Heart right ventricle (tissue), 16 donors: ENCODE measurements around the gene WBP11. TPM values are rescaled to one million over a fixed set of nuclear protein-coding genes. Genes with fewer than 3 reads are reported as not detected.
A peak's percentile ranks its signal among the peaks of the same experiment; 100 is the strongest.

Experiments
- ATAC-seq, 8 donors: fragments of 200-7000 bp; cut with Tn5 transposase; one replicate each; pipeline ENCODE4 v1.9.1; 2020; ENCODE audit warnings: mild to moderate bottlenecking in 8 of 8, moderate library complexity in 8 of 8, moderate number of reproducible peaks in 1 of 8
- DNase-seq, 2 donors: peaks; one replicate each; pipeline ENCODE4 v3.0.0-alpha.2; 2020
- H3K27ac ChIP-seq, 10 donors: fragments of 200-600 bp; sonication (generic) in 2 of 10; one replicate each; pipeline versions ENCODE4 v1.5.0 to v1.8.0; 2020 to 2022; ENCODE audit warnings: mild to moderate bottlenecking in 3 of 10
- H3K27me3 ChIP-seq, 7 donors: fragments of 200-600 bp; one replicate each; pipeline ENCODE4 v1.8.0; 2021 to 2022; ENCODE audit warnings: mild to moderate bottlenecking in 2 of 7
- H3K36me3 ChIP-seq, 9 donors: fragments of 200-600 bp; sonication (generic) in 1 of 9; one replicate each; pipeline versions ENCODE4 v1.5.0 to v1.8.0; 2020 to 2022; ENCODE audit warnings: mild to moderate bottlenecking in 2 of 9
- H3K4me1 ChIP-seq, 9 donors: fragments of 200-600 bp; sonication (generic) in 1 of 9; one replicate each; pipeline versions ENCODE4 v1.5.0 to v1.8.0; 2020 to 2022; ENCODE audit warnings: mild to moderate bottlenecking in 4 of 9
- H3K4me3 ChIP-seq, 10 donors: fragments of 200-600 bp; sonication (generic) in 2 of 10; one replicate each; pipeline versions ENCODE4 v1.5.0 to v1.8.0; 2020 to 2022; ENCODE audit warnings: mild to moderate bottlenecking in 7 of 10, moderate library complexity in 2 of 10
- H3K9me3 ChIP-seq, 11 donors: fragments of 200-600 bp in 10 of 11; sonication (generic) in 2 of 11; one replicate each; pipeline versions ENCODE4 v1.5.0 to v1.8.0; 2013 to 2022; ENCODE audit warnings: mild to moderate bottlenecking in 2 of 11, control low read depth in 1 of 11, moderate library complexity in 1 of 11
- CTCF ChIP-seq, 9 donors: fragments of 200-600 bp; sonication (generic) in 2 of 9; IDR thresholded peaks; one replicate each; pipeline versions ENCODE4 v1.5.0 to v1.8.0; 2021 to 2022; ENCODE audit warnings: antibody characterized with exemption in 9 of 9, mild to moderate bottlenecking in 5 of 9, moderate library complexity in 1 of 9
- WGBS, 2 donors: extraction: QIAGEN DNeasy Blood & Tissue Kit; methylation state at CpG; one replicate each; pipeline ENCODE4 v1.1.7; 2013; ENCODE audit warnings: inconsistent platforms in 1 of 2; 5-methylcytosine and 5-hydroxymethylcytosine counted together
- intact Hi-C, 10 donors: fragments of 100-400 bp; cut with DNase I; formaldehyde crosslinking; loops; one replicate each; pipeline versions ENCODE4 v1.11.1 to v1.14.2; 2022
- long read RNA-seq, 3 donors: library from polyadenylated mRNA; unstranded; transcript quantifications; one replicate each; pipeline ENCODE4 v2.0.0, GENCODE V29; 2020 to 2021
- polyA plus RNA-seq, 2 donors: library from polyadenylated mRNA; stranded (reverse); fragments of 200-250 nt; gene quantifications; one replicate each; pipeline ENCODE4 v1.2.3, GENCODE V29; 2013
- total RNA-seq, 10 donors: library from RNA; stranded (reverse); fragmentation: NEBNext Ultra II Directional in 3 of 10; extraction: Animal tissue kit (Norgen Biotek cat#: 25700) in 3 of 10; gene quantifications; one replicate each; pipeline versions ENCODE4 v1.2.1 to v1.2.4, GENCODE V29; 2021 to 2023
- donor health status: Arrhythmogenic right ventricular cardiomyopathy.
- donor health status: ischemic (EF 13 %, LVEDD 7.1; RV severe dilation, severe dysfunction).
- donor health status: healthy with polysubstance abuse.
- donor health status: DM: no; HTN: yes; CAD: no.
- donor health status: DM: no; HTN: no; CAD: no.
- donor health status: ischemic (EF 25% LVEDD 6.9; RV normal size, moderate dysfunction).
- donor health status: ischemic (EF 25% LVEDD 5.7; RV mildly dilated, moderate dysfunction).
- donor health status: healthy.
- donor health status: DM: yes; HTN: yes; CAD: no.
- donor health status: Ischemic cardiomyopathy.
- donor health status: ischemic (EF 35%, LVEDD 5.7; RV mildly dilated, moderate dysfunction).
- donor health status: nonischemic (EF 11% LVEDD 7.7; RV severe dilation, severe dysfunction).
- donor health status: DM: yes; HTN: yes; CAD: no.
- donor health status: PGD.
- donor health status: ischemic (EF 29% LVEDD 5.4; RV normal size, mild dysfunction).
- donor health status: nonischemic (EF 23%, LVEDD 6.1; RV moderate dilation, normal function).

WBP11 gene
- 10 to 100 TPM; 47.6 to 62.3 (median 56.0) TPM for total RNA-seq
- polyA plus RNA-seq = 10 to 100 TPM; 11.9 to 27.6 TPM
- long read RNA-seq, donor 1, full-length matches to known transcripts = 8 of 19 reads
- long read RNA-seq, donor 1, partial matches to known transcripts = 10 of 19 reads
- long read RNA-seq, donor 1, other reads (novel, unspliced or antisense) = 1 of 19 reads
- long read RNA-seq, donor 2, full-length matches to known transcripts = 2 of 19 reads
- long read RNA-seq, donor 2, partial matches to known transcripts = 13 of 19 reads
- long read RNA-seq, donor 2, other reads (novel, unspliced or antisense) = 4 of 19 reads
- long read RNA-seq, donor 3, full-length matches to known transcripts = 16 of 33 reads
- long read RNA-seq, donor 3, partial matches to known transcripts = 16 of 33 reads
- long read RNA-seq, donor 3, other reads (novel, unspliced or antisense) = 1 of 33 reads

DNA sequence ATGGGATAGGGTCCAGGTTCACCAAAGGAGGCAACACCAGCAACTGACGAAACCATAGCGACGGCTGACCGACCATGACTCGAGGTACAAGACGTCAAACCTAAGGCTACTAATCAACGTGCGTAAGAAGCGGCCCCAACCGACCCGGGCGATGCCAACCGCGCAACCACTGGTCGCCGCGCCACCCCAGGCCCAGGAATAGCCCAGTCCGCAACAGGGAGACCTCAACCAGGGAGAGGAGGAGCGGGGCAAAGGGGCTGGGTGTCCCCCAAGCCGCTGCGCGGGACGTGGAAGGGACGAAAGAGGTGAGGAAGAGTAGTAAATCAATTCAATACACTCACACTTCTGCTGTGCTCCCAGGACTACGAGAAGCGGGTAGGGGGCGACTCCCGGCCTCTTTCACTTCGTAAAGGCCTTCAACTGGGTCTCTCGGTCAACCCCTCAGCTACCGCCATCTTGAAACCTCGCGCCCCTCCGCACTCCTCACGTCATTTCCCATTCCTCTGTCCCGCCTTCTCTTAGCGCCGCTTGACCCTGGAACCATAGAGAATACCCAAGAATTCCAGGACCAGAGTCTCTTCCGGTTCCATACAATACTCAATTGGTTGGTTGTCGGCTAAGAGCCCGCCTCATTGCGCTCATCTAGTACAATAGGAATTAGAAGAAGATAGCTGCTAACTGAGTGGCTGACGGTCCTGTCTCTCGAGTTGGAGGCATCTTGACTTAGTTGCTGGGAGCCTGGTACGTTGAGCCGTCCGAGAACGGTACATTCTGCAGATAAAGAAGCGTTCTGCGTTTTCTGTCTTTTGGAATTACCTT, at the start of gene WBP11, which contains the start of gene C12orf60:
Gene WBP11, minus strand, starts transcription at position 468 of the 819 bp plus-strand sequence. CDS start 2,095 bp downstream, outside the sequence.
Gene C12orf60, plus strand, starts transcription at position 660 of the 819 bp plus-strand sequence. CDS start 19,266 bp downstream, outside the sequence.
- WGBS, 2 donors = 0 to 1% methylated on average over 50 of the region's 50 CpGs
- H3K27me3 ChIP-seq = no peaks in the 10 kb centered on the region
- peak within 1 kb of the TSS; percentile 55 to 95 (median 88) for H3K27ac ChIP-seq
- H3K4me3 ChIP-seq = peak within 1 kb of the TSS; percentile 69 to 98 (median 88)
- no peak for TF ChIP-seq CTCF (IDR thresholded peaks at IDR 0.05)
- intact Hi-C loops = loop anchor here in 3 of 10 donors (2.0 to 5.0 kb wide), 2 partner anchors 28 to 39 kb away; partner anchors contain the start of gene ART4 (in 2 of the 3)
- ATAC-seq (peak; percentile 100), DNase-seq (peak; percentile 84 to 97)
- H3K36me3 ChIP-seq = peaks cover 0 to 35% (median 12%) of the 10 kb centered on the region in 9 donors
- H3K9me3 ChIP-seq = no peaks in the 10 kb centered on the region
- H3K4me1 ChIP-seq = peaks cover 0 to 31% (median 26%) of the 10 kb centered on the region in 9 donors

DNA sequence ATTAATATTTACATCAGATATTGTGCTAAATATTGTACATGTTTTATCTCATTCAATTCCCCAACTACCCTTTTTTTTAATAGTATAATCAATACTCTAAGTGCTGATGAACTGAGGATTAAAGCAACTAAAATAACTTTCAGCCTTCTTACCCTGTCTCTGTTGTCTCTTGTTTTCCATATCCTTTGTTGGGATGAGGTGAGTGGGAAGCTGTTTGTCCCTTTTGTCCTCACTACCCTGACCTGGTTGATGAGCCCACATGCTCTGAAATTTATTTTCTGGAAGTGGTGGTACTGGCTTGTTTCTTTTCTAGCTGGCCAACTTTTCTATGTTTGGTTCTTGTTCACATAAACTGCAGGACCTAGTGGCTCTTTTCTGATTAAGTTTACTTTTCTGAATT, 49.6 kb upstream of the WBP11 start:
- DNase-seq = no peak
- H3K4me3 ChIP-seq = no peak overlapping the region
- TF ChIP-seq CTCF (IDR thresholded peaks at IDR 0.05) = no peak
- no peak overlapping the region for H3K27ac ChIP-seq
- no peaks in the 10 kb centered on the region for H3K27me3 ChIP-seq
- intact Hi-C loops = no loop called here
- no peak for ATAC-seq
- H3K36me3 ChIP-seq = no peaks in the 10 kb centered on the region
- peaks cover 0 to 17% (median 0%) of the 10 kb centered on the region in 11 donors for H3K9me3 ChIP-seq
- H3K4me1 ChIP-seq = peaks cover 0 to 27% (median 11%) of the 10 kb centered on the region in 9 donors

DNA sequence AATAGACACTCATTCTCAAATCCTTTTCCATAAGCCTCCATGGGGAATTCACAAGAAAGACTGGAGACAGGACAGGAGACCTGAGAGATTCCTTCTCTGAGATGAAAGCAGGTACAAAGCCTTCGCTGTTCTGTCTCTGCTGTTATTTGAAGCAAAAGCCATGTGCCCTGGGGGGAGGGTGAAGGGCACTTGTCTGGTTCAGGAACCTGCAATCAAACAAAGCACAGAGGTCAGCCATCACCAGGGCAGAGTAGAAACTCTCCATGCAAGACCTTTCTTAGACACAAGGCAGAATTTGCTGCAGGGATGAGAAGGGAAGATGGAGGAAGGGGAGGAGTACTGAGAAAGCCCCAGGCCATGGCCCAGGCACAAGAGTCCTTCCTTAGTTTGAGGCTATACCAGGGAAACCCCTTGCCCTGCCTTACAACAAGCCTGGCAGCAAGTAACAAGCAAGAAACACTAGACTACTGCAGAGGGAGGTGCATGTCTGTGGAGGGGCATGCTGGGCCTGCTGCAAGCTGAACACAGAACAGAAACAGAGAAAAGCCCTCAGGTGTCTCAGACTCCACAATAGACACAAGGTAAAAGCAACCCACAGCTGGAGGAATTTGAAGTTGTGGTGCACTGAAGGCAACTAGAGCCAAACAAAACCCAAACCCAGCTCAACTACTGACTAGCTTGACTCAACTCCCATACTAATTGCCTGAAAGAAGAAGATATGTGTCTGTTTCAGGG, 47.8 kb upstream of the WBP11 start:
- no peak for DNase-seq
- Histone ChIP-seq H3K4me1 (peaks cover 0 to 44% (median 25%) of the 10 kb centered on the region in 9 donors), H3K27me3 (no peaks in the 10 kb centered on the region), H3K27ac (peak overlapping the region in 2 of 10 donors; percentile 48 to 83), H3K4me3 (no peak overlapping the region), H3K36me3 (no peaks in the 10 kb centered on the region), H3K9me3 (peaks cover 0 to 3% (median 0%) of the 10 kb centered on the region in 11 donors)
- WGBS, 2 donors = 97 to 100% methylated on average over 1 of the region's 1 CpG
- intact Hi-C loops = no loop called here
- TF ChIP-seq CTCF (IDR thresholded peaks at IDR 0.05) = no peak
- no peak for ATAC-seq
